KOPT-K1 (cell line): ENCODE results near the gene TAX1BP3.
A peak's percentile ranks its signal among the peaks of the same experiment; 100 is the strongest.

Source experiments
- H3K27ac ChIP-seq: fragments of 200-600 bp; sonication (generic); 2 replicates; pipeline ENCODE4 v1.5.1; 2016; ENCODE audit warnings: antibody characterized with exemption, mild to moderate bottlenecking, low read depth, low read length; ENCODE audit not compliant: poor library complexity, severe bottlenecking
- H3K36me3 ChIP-seq: fragments of 200-600 bp; sonication (generic); 2 replicates; pipeline ENCODE4 v1.5.1; 2017; ENCODE audit warnings: antibody characterized with exemption, mild to moderate bottlenecking, low read length, moderate library complexity; ENCODE audit not compliant: insufficient read depth
- H3K9me3 ChIP-seq: fragments of 200-600 bp; sonication (generic); 2 replicates; pipeline ENCODE4 v1.5.1; 2017; ENCODE audit warnings: antibody characterized with exemption, low read length, mild to moderate bottlenecking; ENCODE audit not compliant: insufficient read depth, poor library complexity, severe bottlenecking

Gene TAX1BP3

DNA sequence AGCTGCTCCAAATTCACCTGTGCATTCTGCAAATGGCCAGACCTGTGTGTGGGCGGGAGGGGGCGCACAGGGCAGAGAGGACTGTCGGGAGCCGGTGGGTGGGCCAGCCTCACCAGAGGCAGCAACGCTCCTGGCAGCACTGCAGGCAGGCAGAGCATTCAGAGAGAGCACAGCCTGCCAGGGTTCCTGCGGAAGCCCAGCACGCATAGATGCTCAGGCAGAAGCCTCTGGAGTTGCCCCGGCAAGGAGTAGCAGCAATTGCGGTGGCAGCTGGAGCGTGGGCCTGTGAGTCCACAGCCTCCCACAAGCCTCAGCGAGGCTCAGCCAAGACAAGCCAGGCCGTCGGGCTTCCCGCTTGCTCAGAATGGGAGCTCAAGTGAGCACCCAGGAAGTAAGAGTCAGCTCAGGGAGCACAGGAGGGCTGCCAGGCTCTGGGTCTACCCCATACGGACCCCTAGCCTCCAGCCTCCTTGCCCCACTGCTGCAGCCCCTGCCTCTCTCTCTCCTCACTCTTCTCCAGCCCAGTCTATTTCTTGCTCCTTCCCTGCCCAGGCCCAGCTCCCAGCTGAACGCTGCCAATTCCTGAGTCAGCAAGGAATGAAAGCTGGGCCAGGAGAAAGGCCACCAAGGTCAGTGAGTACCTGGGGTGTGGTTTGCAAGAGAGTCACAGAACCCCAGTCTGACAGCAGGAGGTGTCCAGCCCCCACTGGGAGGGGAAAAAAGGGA, 9.9 kb upstream of the TAX1BP3 start:
- no peak overlapping the region for H3K27ac ChIP-seq
- no peaks in the 10 kb centered on the region for H3K9me3 ChIP-seq
- H3K36me3 ChIP-seq = peaks cover 90% of the 10 kb centered on the region

DNA sequence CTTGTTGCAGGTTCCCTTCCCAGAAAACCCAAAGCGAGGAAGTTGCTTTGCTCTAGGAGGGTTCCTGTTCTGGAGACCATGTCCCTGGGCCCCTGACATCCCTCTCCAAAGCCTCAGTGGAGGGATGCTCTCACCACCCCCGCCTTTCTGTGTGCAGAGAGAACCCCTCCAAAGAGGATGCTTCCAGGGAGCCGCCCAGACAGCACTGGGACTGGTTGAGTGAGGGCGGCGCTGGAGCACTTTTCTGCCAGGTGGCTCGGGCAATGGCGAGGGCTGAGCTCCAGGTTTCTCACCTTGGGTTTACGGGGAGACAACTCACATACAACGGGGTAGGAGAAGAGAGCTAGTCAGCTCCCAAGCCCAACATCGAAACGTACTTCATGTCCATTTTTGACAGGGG, 7.5 kb upstream of the TAX1BP3 start:
- Histone ChIP-seq H3K9me3 (no peaks in the 10 kb centered on the region), H3K36me3 (peaks cover 85% of the 10 kb centered on the region), H3K27ac (no peak overlapping the region)

DNA sequence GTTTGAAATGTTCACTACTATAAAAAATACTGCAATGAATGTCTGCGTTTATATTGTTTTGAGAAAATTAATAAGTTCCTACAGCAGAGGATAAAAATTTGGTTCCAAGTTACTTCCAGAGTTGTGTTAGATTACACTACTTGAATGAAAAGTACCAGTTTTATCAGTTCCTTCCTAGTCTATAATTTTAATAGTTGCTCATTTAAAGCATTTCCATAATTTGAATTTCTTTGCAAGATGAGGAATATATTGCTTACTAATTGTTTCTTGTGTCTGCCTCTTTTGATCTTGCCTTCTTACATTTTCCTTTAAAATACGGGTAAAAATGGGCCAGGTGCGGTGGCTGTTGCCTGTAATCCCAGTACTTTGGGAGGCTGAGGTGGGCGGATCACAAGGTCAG, 4.2 kb upstream of the TAX1BP3 start:
- Histone ChIP-seq H3K36me3 (peaks cover 64% of the 10 kb centered on the region), H3K9me3 (no peaks in the 10 kb centered on the region), H3K27ac (no peak overlapping the region)

DNA sequence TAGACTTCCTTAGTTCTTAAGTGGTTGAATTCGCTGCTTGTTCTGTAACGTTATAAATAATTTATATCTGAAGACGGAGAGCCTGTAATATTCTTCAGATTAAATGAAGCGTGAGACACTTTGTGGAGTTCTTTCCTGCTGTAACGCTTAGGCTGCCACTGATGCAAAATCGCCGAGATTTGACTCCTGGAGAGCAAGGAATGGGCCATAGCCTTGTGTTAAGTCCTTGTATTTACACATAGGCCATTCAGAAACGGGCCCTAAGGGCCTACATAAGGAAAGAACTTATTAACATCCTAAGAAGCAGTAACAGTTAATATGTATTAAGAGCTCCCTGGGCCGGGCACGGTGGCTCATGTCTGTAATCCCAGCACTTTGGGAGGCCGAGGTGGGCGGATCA, 1.2 kb upstream of the TAX1BP3 start:
- Histone ChIP-seq H3K36me3 (peaks cover 35% of the 10 kb centered on the region), H3K9me3 (no peaks in the 10 kb centered on the region), H3K27ac (peak overlapping the region; percentile 81)

GRCh38 chr17:3669085-3669347, 638 bp upstream of the TAX1BP3 start:
- Histone ChIP-seq H3K9me3 (no peaks in the 10 kb centered on the region), H3K27ac (peak overlapping the region; percentile 81), H3K36me3 (peaks cover 37% of the 10 kb centered on the region)

GRCh38 chr17:3667366-3668278, 756 bp downstream of the TAX1BP3 start:
- Histone ChIP-seq H3K36me3 (peaks cover 33% of the 10 kb centered on the region; the same call in 1 of the 2 replicates), H3K9me3 (no peaks in the 10 kb centered on the region), H3K27ac (peak overlapping the region; percentile 81)

GRCh38 chr17:3666516-3666915, 1.9 kb downstream of the TAX1BP3 start:
- Histone ChIP-seq H3K27ac (no peak overlapping the region), H3K36me3 (peaks cover 22% of the 10 kb centered on the region; the same call in 1 of the 2 replicates), H3K9me3 (no peaks in the 10 kb centered on the region)

GRCh38 chr17:3665834-3666233, 2.5 kb downstream of the TAX1BP3 start:
- Histone ChIP-seq H3K27ac (no peak overlapping the region), H3K36me3 (peaks cover 18% of the 10 kb centered on the region; the same call in 1 of the 2 replicates), H3K9me3 (no peaks in the 10 kb centered on the region)

- peaks cover 13% of the 10 kb centered on the region; the same call in 1 of the 2 replicates for H3K36me3 ChIP-seq
- no peaks in the 10 kb centered on the region for H3K9me3 ChIP-seq
- H3K27ac ChIP-seq = no peak overlapping the region
These were observed 5.0 kb downstream of the TAX1BP3 start for GRCh38 chr17:3663102-3664011.

DNA sequence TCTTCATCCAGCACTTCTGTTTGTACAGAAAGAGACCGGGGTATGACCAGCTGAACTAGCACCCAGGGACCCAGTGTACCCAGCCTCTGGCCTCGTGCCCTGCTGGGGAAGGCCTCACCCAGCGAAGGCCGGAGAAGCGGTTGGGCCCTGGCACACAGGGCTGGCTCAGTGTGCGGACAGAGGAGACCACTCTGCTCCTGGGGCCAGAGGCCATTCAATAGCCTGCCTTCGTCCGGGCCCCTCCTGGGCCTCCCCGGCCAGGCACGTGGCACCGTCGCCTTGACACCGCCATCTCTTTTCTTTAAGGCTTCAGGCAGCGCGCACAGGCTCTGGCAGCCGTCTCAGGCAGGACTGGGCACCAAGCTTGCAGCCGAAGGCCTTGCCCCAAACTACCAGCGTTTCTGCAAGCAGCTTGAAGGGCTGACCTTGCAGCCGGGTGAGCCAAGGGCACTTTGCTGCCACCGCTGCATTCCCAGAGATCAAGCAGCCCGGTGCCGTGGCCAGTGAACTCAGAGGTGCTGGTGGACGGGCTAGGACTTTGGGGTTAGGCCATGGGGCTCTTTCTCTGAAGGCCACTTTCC, 8.0 kb downstream of the TAX1BP3 start:
- no peak overlapping the region for H3K27ac ChIP-seq
- H3K9me3 ChIP-seq = no peaks in the 10 kb centered on the region
- H3K36me3 ChIP-seq = peaks cover 13% of the 10 kb centered on the region; the same call in 1 of the 2 replicates

DNA sequence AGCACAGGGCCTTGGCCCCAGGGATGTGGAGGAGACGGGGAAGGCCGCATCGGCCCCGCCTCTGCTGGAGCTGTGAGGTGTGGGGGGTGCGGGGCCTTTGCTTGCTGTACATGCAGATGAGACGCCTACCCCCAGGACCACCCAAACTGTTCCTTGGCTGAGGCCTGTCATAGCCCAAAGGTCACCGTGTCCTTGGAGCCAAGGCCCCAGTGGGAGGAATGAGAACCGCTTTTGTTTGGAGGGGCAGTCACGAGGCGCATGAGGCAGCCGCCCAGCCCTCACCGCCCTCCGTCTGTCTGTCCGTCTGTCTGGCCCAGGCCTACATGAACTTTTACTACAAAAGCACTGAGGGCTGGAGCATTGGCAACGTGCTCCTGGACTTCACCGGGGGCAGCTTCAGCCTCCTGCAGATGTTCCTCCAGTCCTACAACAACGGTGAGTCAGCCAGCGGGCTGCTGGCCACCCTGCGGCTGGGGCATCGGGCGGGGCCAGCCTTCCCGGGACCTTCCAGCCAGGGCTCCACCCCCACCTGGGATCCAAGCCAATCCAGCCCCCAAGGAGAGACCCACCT, 8.8 kb downstream of the TAX1BP3 start:
- no peak overlapping the region for H3K27ac ChIP-seq
- no peaks in the 10 kb centered on the region for H3K9me3 ChIP-seq
- H3K36me3 ChIP-seq = peaks cover 13% of the 10 kb centered on the region; the same call in 1 of the 2 replicates

DNA sequence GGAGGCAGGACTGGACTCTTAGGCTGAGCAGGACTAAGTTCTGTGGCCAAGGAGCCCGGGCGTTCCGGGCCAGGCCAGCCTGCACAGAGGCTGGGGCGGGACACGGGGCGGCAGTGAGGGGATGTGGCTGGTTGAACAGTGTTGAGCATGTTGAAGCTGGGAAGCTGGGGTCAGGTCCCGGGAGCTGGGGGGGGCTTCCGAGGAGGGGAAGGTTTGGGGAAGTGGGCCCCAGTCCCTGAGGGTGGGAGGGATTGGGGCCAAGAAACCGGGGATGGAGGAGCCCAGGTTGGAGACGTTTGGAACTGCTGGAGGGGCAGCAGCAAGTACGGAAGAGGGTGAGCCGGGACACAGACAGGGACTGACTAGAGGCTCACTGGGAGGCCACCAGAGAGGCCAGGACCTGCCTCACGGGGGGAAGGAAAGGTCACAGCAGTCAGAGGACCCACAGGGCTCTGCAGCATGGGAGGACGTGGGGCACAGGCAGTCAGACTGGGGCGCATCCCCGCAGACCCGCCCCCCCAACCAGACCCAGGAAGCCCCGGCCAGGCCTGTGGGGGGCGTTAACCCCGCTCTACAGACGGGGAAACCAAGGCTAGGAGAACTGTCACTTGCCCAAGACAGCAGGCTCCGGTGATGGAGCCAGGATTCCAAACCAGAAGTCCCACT, 9.5 kb downstream of the TAX1BP3 start:
- Histone ChIP-seq H3K36me3 (peaks cover 6% of the 10 kb centered on the region; the same call in 1 of the 2 replicates), H3K27ac (no peak overlapping the region), H3K9me3 (no peaks in the 10 kb centered on the region)

- no peak overlapping the region for H3K27ac ChIP-seq
- no peaks in the 10 kb centered on the region for H3K9me3 ChIP-seq
- no peaks in the 10 kb centered on the region for H3K36me3 ChIP-seq
These were observed 10.2 kb downstream of the TAX1BP3 start for GRCh38 chr17:3657874-3658783.
